Measurements from ENCODE around the gene ARAP2.

The ARAP2 gene

DNA sequence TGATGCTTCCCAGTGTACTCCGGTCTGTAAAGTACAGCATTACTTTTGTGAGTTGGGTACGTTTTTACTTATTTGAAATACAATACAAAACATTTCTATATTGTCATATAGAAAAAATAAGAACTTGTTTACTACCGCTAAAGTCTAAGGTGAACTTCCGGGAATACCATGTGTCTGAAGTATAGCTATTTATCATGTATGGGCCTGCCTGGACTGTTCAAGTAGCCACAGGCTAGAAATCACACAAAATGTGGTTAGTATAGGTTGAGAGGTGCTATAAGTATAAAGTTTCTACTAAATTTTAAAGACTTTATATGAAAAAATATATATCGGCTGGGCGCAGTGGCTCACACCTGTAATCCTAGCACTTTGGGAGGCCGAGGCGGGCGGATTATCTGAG lies 152.3 kb downstream of the ARAP2 start:
- no peak for DNase-seq

DNA sequence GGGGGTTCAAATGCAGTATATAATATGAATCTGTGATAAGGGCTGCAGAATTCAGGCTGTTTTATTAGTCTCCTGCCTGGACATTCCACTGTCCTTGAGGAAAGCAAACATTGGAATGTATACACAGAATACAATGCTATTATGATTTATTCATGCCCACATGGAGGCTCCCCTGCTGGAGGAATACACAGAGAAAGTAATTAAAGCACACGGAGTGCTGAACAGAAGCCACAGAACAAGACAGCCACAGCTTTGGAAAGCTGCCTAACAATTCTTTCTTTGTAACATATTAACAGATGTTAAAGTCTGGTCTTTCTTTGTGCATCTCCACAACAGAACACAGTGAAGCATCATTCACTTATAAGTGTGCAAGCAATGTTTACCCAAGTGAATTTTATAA lies 155.8 kb downstream of the ARAP2 start:
- DNase-seq = no peak

DNA sequence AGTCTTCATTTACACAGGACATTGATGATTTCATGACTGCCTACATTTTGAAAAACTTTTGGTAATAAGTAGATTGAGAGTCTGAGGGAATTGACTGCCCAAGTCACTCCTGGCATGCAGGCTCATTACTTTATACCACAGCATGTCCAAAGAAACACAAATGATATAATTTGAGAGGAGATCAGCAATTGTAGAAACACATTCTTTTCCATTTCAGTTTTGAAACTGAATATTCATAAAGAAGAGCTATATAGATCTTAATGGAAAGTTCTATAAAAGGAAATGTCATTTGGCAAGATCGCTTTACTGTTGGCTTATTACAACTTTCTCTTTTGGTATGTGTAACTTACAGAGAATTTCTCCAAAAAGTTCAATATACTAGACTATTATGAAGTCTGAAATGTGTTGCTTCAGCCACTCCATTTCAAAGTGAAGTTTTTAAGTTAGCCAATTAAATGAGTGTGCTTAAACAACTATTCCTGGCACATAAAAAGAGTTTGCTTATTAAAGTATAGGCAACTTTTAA lies 158.0 kb downstream of the ARAP2 start:
- no peak for DNase-seq

DNA sequence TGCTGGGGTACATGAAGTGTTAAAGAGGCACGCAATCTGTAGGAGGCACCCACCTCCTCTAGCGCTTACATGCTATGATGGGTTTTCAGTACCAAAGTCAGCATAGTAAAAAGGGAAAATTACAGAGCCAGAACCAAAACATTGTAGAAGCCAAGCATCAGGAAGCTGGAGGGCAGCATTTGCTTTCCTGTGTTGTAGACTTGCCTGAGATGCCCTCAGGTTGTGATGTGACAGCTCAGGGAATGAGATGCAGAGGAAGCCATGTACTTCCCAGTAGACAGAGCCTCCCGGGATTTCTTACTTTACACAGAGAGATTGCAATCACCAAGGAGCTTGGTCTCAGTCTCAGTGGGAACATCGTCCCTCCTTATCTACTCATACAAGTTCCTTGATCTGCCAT lies 161.5 kb downstream of the ARAP2 start:
- DNase-seq = no peak

DNA sequence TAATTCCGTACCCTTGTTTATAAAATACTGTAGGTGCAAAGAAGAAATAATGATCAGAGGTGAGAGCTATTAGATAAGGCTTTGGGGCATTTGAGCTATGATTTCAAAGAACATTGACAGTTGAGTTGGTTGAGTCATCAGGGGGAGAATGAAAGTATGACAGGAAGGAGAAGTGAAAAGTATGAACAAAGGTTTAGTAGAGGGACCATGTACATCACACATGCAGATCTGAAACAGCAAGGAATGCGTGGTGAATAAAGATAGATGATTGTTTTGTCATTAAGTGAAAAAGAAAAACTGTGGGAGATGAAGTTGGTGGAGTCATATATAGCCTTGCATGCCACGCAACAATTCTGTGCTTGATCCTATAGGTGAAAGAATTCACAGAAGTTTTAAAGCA lies 163.1 kb downstream of the ARAP2 start:
- no peak for DNase-seq

DNA sequence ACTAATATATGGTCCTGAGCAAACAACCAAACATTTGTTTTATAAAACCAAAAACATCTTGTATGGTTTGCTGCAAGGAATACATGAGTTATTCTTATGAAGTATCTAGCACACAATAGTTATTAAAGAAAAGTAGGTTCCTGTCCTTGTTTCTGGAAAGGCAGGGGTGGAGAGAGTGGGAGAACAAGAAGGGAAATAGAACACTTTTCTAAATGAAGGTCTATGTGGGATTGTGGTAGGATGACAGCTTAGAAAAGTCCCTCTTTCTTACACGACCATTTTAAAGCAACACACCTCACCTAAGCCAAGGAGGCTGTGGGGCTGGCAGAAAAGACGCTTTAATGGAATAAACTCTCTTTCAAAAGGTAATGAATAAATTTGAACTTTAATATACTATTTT lies 164.6 kb downstream of the ARAP2 start:
- no peak for DNase-seq

DNA sequence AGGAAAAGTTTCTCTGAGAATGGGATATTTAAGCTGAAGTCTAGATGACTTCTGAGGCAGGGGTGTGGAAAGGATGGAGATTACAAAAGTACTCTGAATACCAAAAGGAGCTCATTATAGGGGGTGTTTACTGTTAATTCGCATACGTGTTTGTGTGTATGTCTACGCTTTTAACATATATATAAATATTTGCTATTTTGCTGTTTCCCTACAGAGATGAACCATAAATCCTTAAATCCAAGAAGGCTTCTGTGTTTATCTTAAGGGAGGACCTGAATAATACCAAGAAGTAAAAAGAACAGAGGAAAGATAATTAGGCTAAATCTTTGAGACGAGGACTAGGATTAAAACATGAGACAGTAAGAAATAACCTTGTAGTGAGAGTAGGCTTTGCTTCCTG lies 166.0 kb downstream of the ARAP2 start:
- no peak for DNase-seq

DNA sequence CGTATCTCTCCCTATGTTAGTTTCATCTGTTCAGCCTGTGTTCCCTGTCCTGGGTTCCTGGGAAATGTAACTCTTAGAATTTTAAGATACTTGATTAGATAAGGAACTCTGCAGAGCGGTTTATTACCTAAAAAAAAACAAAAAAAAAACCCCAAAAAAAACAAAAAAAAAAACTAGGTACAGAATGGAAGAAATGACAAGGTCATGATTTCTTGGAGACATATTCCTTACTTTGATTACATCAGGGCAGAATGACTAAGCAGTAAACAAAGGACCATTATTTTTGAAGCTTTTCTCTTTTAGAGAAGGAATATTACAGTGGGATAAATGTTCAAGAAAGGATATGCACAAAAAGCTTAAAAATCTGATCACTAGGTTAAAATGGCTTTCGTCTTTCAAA lies 171.8 kb downstream of the ARAP2 start:
- no peak for DNase-seq

DNA sequence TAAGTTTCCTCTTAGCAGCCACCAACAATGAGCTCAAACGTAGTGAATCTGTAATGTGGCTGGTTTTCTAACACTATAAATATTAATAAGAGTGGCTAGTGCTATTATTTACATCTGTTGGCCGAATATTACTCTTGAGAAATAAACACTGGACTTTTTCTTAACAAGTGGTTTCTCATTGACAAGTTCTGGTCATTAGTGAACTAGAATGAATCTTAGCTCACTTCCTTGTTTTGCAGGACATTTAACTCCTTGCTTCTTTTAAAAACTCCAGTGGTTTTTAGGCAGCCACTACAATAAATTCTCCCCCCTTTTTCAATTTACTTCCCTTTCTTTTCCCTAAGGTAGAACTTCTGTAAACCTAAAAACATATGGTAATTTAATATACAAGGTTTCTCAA lies 177.2 kb downstream of the ARAP2 start:
- DNase-seq = no peak

DNA sequence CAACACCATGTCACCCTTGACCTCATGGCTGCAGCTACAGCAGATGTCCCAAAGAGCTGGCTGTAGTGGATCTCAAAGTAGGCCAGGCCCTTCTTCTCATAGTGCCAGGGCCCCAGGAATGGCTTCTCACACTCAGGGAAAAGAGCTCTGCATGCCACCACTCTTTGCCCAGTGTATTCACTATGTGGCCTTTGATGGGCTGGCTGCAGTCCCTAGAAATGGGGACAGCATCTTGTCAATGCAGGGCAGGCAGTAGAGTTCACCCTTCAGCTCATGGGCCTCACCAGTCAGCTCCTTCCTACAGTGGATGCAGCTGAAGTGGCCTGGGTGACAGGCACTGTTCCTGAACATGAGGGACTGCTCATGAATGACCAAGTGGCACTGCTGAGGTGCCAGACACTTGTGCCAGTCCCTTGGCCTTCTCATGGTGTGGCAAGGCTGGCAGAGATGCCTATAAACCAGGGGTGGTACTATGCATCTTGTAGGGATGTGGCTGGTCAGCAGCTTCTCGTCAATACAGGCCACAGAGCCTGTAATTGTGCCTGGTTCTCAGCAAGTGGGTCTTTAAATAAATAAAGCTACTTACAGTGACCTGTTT lies 178.9 kb downstream of the ARAP2 start:
- DNase-seq = no peak

DNA sequence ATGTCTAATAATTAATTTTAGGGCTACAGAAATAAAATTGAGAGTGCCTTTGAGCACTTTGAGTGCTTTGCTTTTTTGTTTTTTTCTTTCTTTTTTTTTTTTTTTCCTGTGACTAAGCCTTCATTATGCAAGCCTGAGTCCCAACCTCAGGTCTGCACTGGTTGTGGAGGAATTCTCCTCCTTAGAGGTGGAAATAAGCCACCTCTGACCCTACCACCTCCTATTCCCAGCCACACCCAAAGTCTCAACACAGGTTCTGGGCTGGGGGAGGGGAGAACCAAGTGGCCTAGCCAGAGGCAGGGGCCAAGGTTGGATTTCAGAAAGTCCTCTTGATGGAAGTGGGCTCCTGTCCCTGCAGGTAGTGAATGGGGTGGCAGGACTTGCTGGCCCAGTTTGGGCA lies 180.2 kb downstream of the ARAP2 start:
- DNase-seq = no peak

DNA sequence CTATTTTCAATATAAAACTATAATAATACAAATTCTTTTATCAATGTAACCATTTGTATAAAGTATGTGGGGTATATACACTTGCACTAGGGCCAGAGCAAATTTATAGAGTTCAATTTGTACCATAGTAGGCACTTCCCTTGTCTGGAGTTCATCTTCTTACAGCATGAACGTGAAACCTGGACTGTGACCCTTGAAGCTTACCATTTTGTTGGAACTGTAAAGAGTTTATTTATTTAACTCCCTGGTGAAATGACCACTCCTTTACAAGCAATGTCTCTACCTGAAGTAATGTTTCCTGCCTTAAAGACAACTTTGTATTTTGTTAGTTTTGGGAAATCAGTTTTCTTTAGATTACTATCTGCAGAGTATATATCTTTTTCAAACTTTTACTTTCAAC lies 188.2 kb downstream of the ARAP2 start:
- no peak for DNase-seq

DNA sequence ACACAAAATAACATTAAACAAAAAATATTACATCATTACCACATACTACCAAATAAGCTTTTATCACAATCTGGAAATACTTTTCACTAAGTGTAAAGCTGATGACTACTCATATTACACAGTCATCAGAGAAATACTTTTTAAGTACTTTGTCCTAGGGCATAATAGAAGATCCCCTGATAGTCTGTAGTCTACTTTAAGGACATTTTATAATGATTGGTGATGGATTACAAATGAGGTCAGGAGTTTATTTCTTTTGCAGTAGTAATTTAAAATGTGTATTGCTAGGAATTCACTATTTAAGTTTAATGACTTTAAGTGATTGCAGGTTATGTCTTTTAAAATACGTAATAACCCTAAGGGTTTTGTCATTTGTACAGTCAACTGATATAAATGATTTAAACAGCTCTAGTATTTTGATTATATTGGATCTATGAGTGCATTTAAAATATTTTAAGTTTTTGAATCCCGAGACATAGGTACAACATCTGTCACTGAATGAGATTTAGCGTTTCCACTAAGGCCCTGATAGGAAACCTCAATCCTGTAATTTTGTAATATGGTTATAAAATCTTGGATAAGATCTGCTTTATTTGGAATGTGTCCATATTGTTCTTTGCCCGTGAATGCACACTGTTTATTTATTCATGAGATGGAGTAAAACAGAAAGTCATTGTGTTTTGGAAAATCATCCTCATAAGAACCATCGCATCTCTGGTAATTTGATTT lies 189.5 kb downstream of the ARAP2 start:
- no peak for DNase-seq

DNA sequence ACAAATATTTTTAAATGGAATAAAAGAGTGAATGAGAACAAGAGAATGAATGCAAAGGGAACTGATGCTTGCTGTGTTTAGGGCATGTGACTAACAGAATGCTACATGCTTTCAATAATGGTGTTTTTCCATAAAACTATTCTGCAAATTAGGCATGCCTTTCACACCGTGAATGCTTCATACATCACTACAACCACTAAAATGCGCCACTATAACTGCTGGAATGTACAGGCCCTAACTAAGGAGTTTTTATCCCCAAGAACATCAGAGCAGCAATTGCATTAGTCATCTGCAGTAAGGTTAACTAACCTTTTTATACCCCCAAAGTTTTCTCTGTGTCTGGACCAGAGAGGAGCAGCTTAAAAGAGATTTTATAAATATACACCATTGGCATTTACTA lies 190.4 kb downstream of the ARAP2 start:
- no peak for DNase-seq

DNA sequence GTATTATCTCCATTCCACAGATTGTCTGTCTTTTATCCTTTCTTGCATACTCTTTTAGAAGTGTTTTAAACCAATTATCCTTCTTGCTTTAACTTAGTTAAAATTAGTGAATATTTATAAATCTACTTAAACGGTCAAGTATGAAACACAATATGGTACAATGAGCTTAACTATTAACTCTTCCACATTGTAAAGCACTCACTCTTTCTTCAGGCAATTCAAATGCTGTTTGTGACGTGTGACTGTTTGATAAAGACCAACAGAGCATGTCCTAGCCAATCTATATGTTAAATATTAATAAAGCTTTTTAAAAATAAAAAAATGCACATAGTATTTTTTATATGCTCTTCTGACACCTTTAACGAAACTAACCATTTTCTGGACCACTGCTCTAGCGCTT lies 192.7 kb downstream of the ARAP2 start:
- no peak for DNase-seq

DNA sequence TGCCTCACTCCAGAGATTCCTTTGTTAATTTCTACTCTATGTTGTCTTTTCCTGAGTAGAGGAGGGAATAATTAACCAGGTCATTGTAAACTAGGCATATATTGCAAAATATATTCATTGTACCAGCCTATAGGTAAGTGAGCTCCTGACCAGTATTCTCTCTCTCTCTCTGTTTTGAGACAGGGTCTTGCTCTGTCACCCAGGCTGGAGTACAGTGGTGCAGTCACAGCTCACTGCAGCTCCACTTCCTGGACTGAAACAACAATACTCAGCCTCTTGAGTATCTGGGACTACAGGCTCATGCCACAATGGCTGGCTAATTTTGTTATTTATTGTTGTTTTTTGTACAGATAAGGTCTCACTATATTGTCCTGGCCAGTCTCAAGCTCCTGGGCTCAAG lies 198.3 kb downstream of the ARAP2 start:
- DNase-seq = no peak

DNA sequence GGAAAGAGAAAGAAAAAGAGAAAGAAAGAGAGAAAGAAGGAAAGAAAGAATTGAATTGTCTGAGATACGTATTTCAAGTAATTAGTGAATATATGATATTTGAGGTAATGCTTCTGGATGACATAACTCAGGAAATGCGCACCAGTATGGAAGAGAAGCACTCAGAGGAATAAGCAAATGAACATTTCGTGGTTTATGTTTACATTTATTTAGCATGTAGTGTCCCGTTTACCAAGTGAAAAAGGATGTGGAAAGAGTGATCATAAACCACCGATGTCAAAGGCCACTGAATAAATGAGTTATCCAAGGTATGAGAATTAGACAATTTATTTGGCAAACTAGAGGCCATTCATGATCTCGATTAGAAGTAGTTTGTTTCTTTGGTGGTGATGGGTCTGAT lies 200.4 kb downstream of the ARAP2 start:
- DNase-seq = no peak

DNA sequence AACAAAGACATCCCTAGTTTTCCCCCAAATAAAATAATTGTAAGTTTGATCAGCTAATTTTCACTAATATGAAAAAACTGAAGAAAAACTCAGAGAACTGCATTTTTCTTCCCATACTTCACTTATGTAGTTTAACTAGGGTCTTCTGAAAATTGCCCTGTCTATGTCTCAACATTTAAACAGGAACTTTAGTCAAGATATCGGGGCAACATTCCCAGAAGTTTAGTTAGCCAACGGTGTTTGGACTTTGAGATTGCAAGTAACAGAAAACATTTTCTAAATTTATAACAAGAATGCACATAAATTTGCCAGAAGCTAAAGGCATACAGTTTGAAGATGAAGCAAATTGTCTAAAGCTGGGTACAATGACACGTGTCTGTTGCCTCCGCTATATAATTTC lies 201.1 kb downstream of the ARAP2 start:
- DNase-seq = no peak

DNA sequence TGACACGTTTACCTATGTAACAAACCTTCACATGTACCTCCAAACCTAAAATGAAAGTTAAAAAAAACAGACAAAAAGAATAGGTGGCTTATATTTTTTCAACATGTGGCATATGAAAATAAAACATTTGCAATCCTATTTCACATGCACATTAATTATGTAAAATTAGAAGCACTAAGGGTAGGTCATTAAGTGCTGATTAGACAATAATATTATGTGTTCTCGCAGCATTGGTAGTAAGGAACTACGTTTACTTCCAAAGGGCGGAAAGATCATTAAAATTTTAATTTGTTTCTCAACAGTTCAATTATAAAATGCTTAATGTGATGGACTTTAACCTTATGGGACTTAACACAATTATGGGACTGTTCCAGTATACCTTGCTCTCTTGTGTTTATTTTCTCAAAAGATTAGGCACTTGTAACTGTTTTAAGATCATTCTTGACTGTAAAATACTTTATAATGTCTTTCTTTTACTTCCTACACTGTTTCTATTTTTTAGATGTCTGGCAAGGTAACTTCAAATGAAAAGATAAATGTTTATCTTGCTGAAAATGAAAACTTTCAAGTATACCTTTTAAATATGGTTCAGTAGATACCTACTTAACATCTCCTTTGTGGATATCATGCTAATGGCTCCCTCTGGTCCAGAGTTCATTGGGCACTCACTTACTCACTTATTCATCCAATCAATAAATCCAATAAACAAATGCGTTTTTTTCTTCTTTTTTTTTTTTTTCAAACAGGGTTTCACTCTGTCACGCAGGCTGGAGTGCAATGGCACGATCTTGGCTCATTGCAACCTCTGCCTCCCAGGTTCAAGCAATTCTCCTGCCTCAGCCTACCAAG lies 202.0 kb downstream of the ARAP2 start:
- DNase-seq = no peak

DNA sequence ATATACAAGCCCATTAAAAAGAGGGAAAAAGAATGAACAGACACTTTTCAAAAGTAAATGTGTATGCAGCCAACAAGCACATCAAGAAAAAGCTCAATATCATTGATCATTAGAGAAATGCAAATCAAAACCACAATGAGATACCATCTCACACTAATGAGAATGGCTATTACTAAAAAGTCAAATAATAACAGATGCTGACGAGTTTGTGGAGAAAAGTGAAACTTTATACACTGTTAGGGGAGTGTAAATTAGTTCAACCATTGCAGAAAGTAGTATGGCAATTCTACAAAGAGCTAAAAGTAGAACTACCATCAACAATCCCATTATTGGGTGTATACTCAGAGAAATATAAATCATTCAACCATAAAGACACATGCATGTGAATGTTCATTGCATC lies 203.0 kb downstream of the ARAP2 start:
- no peak for DNase-seq

DNA sequence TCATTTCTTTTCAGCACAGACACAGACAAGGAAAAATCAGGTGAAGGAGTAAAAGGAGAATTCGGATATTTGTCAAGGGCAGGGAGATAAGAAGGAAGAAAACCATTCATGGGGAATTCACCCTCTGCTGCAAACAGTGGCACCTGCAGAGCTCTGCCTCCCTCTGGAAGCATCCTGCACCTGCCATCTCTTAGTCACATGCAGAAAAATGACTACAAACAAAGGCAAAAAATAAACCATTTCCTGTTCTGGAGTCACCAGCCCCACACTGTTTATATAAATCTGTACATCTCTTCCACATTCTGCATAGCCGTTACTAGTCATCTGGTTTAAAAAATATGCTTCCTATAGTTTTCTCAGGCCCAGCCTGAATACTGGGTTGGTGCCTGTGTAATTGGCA lies 205.3 kb downstream of the ARAP2 start:
- no peak for DNase-seq

DNA sequence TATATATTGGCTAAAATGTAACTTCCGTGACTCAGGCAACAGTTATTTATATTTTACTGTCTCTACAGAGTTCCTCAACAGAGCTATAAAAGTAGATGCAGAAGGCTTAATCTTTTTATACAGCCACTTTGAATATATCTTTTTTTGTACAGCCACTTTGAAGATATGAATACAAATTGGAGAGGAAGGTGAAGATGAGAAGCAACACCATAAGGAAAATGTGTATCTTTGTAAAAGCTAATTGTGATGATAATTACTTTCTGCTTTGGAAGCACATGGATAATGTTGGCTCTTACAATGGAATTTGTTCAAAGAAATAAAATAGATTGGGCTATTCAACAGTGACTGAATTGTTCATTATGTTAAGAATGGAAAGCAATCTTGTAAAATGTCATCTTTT lies 205.8 kb downstream of the ARAP2 start:
- no peak for DNase-seq

DNA sequence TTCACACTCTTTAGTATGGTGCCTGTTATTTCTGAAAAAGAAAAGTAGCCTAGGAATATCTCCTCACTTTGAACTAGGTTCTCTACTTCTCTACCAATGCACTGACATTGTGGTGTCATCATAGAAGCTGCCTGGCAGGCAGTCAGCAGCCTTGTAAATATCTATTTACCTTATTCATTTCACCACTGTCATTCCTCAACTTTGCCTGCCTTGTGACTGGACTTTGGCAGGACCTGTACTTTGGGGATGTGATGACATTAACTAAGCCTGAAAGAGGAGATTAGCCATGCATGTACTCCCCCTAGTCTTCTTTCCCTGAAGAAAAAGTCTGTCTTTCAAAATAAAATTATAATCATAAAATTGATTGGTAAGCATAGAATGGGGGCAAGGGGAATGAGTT lies 207.2 kb downstream of the ARAP2 start:
- DNase-seq = no peak

DNA sequence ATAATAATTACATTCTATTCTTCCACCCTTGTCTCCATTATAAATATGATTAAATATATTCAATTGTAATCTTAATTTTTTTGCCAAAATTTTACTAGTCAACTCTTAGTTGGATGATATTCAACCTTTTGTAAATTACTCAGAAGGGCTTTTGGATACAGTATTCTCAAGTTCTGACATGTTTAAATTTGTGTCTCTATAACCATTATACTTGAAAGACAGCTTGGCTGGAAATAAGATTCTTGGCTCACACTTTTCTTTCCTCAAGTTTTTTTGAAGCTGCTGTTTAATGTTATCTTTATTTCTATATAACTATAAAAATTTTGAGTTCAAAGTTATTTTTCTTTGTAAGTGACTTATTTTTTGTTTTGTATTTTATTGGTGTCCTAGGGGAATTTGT lies 214.4 kb downstream of the ARAP2 start:
- DNase-seq = no peak

All from NCI-H1930 (cell line).